Common myeloid progenitor, CD34-positive (primary cell): ENCODE measurements around the gene ULK1.

ENCODE experiments used
- CTCF ChIA-PET: fragments of 350-600 bp; sonication (Branson Sonifier 250); formaldehyde crosslinking; loops from one replicate; lab custom pipeline; 2021; ENCODE audit warnings: antibody characterized with exemption; lab: Charles Lee
- POLR2A ChIA-PET: fragments of 350-600 bp; sonication (Branson Sonifier 250); formaldehyde crosslinking; loops from one replicate; lab custom pipeline; 2021; ENCODE audit warnings: antibody characterized with exemption; lab: Charles Lee
- DNase-seq, 3 donors: peaks; one replicate each; pipeline versions ENCODE4 v3.0.0 to v3.0.0-alpha.2; 2013
- H3K27ac ChIP-seq, 2 experiments: 1 replicate in 1 of 2; 2 replicates in 1 of 2; pipeline ENCODE4 v1.7.0; 2013; ENCODE audit warnings: inconsistent platforms in 2 of 2, low read length in 2 of 2, mild to moderate bottlenecking in 2 of 2, low read depth in 1 of 2, moderate library complexity in 1 of 2; ENCODE audit not compliant: severe bottlenecking in 2 of 2, insufficient read depth in 1 of 2, poor library complexity in 1 of 2
- H3K27me3 ChIP-seq, 5 experiments: replicated peaks in 2 of 5; 1 replicate in 3 of 5; 2 replicates in 2 of 5; pipeline versions ENCODE4 v1.6.1 to v1.7.0; 2013; ENCODE audit warnings: low read length in 4 of 5, mild to moderate bottlenecking in 2 of 5, moderate library complexity in 2 of 5, inconsistent platforms in 1 of 5; ENCODE audit not compliant: insufficient read depth in 5 of 5, control insufficient read depth in 4 of 5
- H3K36me3 ChIP-seq, 4 experiments: 1 replicate in 2 of 4; 2 replicates in 2 of 4; pipeline versions ENCODE4 v1.6.1 to v1.7.0; 2013; ENCODE audit warnings: low read length in 3 of 4, control low read depth in 1 of 4, mild to moderate bottlenecking in 1 of 4; ENCODE audit not compliant: control insufficient read depth in 4 of 4, insufficient read depth in 4 of 4
- H3K4me1 ChIP-seq, 4 experiments: 1 replicate in 3 of 4; 2 replicates in 1 of 4; pipeline versions ENCODE4 v1.6.1 to v1.7.1; 2013; ENCODE audit warnings: low read length in 3 of 4, mild to moderate bottlenecking in 3 of 4, control low read depth in 1 of 4, inconsistent platforms in 1 of 4, moderate library complexity in 1 of 4; ENCODE audit not compliant: control insufficient read depth in 4 of 4, insufficient read depth in 4 of 4; ENCODE audit errors: control extremely low read depth in 1 of 4
- H3K4me3 ChIP-seq, 7 experiments: 1 replicate in 4 of 7; 2 replicates in 3 of 7; pipeline versions ENCODE4 v1.5.1 to v1.7.0; 2013; ENCODE audit warnings: mild to moderate bottlenecking in 7 of 7, low read length in 6 of 7, moderate library complexity in 6 of 7, inconsistent platforms in 2 of 7, low read depth in 2 of 7, control low read depth in 1 of 7; ENCODE audit not compliant: insufficient read depth in 4 of 7, control insufficient read depth in 1 of 7; ENCODE audit errors: extremely low read depth in 1 of 7
- H3K9me3 ChIP-seq, 5 experiments: 1 replicate in 4 of 5; 2 replicates in 1 of 5; pipeline versions ENCODE4 v1.6.1 to v1.7.1; 2013; ENCODE audit warnings: low read length in 4 of 5, mild to moderate bottlenecking in 2 of 5, inconsistent platforms in 1 of 5, low read depth in 1 of 5, moderate library complexity in 1 of 5; ENCODE audit not compliant: control insufficient read depth in 4 of 5, insufficient read depth in 2 of 5; ENCODE audit errors: control extremely low read depth in 1 of 5
- WGBS: methylation state at CpG from one replicate; pipeline ENCODE4 v1.1.5; 2013; ENCODE audit not compliant: insufficient coverage; 5-methylcytosine and 5-hydroxymethylcytosine counted together

The ULK1 gene

GRCh38 chr12:131918311-131919050, 24.1 kb downstream of the ULK1 start:
- WGBS = 100% methylated on average over 8 of the region's 20 CpGs
- H3K27me3 ChIP-seq = no peaks in the 10 kb centered on the region
- H3K4me3 ChIP-seq = no peak overlapping the region
- no peak overlapping the region for H3K27ac ChIP-seq
- peaks cover 3 to 77% (median 52%) of the 10 kb centered on the region in 4 experiments for H3K36me3 ChIP-seq
- no peaks in the 10 kb centered on the region for H3K4me1 ChIP-seq
- CTCF ChIA-PET = interaction anchor here (1.4 kb wide), 1 partner anchor 22 kb away, joined by 4 read pairs; no protein-coding TSS in a partner anchor
- H3K9me3 ChIP-seq = no peaks in the 10 kb centered on the region
- POLR2A ChIA-PET = no interaction called here
- DNase-seq = no peak

GRCh38 chr12:131919051-131919347, 24.6 kb downstream of the ULK1 start:
- Histone ChIP-seq H3K9me3 (no peaks in the 10 kb centered on the region), H3K4me3 (no peak overlapping the region), H3K36me3 (peaks cover 3 to 72% (median 49%) of the 10 kb centered on the region in 4 experiments), H3K4me1 (peaks cover 0 to under 1% (median 0%) of the 10 kb centered on the region in 4 experiments), H3K27ac (no peak overlapping the region), H3K27me3 (no peaks in the 10 kb centered on the region)
- CTCF ChIA-PET = interaction anchor here (1.0 kb wide), 1 partner anchor 28 kb away, joined by 3 read pairs; no protein-coding TSS in a partner anchor
- POLR2A ChIA-PET = no interaction called here
- 98% methylated on average over 19 of the region's 19 CpGs for WGBS
- DNase-seq = no peak

GRCh38 chr12:131919366-131920156, 25.1 kb downstream of the ULK1 start:
- H3K36me3 ChIP-seq = peaks cover 3 to 67% (median 43%) of the 10 kb centered on the region in 4 experiments
- no peak overlapping the region for H3K27ac ChIP-seq
- peaks cover 0 to 6% (median under 1%) of the 10 kb centered on the region in 4 experiments for H3K4me1 ChIP-seq
- ChIA-PET CTCF (interaction anchor here (1.0 kb wide), 1 partner anchor 27 kb away, joined by 3 read pairs; no protein-coding TSS in a partner anchor), POLR2A (interaction anchor here (1.0 kb wide), 1 partner anchor 8 kb away, joined by 4 read pairs; no protein-coding TSS in a partner anchor)
- no peak overlapping the region for H3K4me3 ChIP-seq
- no peak for DNase-seq
- no peaks in the 10 kb centered on the region for H3K27me3 ChIP-seq
- WGBS = 96% methylated on average over 36 of the region's 37 CpGs
- no peaks in the 10 kb centered on the region for H3K9me3 ChIP-seq

- DNase-seq = no peak
- CTCF ChIA-PET = no interaction called here
- Histone ChIP-seq H3K4me1 (peaks cover 0 to 11% (median 1%) of the 10 kb centered on the region in 4 experiments), H3K27me3 (no peaks in the 10 kb centered on the region), H3K27ac (no peak overlapping the region), H3K4me3 (no peak overlapping the region), H3K36me3 (peaks cover 3 to 61% (median 38%) of the 10 kb centered on the region in 4 experiments), H3K9me3 (no peaks in the 10 kb centered on the region)
- POLR2A ChIA-PET = interaction anchor here (1.0 kb wide), 1 partner anchor 8 kb away, joined by 4 read pairs; no protein-coding TSS in a partner anchor
- WGBS = 97% methylated on average over 14 of the region's 14 CpGs
Measured at GRCh38 chr12:131920157-131920508, 25.7 kb downstream of the ULK1 start.

- Histone ChIP-seq H3K4me3 (no peak overlapping the region), H3K27ac (no peak overlapping the region), H3K9me3 (no peaks in the 10 kb centered on the region), H3K4me1 (peaks cover 0 to 11% (median 1%) of the 10 kb centered on the region in 4 experiments), H3K27me3 (no peaks in the 10 kb centered on the region), H3K36me3 (peaks cover 1 to 51% (median 31%) of the 10 kb centered on the region in 4 experiments)
- ChIA-PET POLR2A (interaction anchor here (0.8 kb wide), 1 partner anchor 22 kb away, joined by 3 read pairs; no protein-coding TSS in a partner anchor), CTCF (no interaction called here)
- no peak for DNase-seq
- 96% methylated on average over 35 of the region's 35 CpGs for WGBS
Measured at GRCh38 chr12:131920902-131921840, 26.7 kb downstream of the ULK1 start.

GRCh38 chr12:131921866-131922769, 27.7 kb downstream of the ULK1 start:
- ChIA-PET POLR2A (no interaction called here), CTCF (no interaction called here)
- H3K4me3 ChIP-seq = no peak overlapping the region
- no peak for DNase-seq
- H3K4me1 ChIP-seq = peaks cover 0 to 11% (median 1%) of the 10 kb centered on the region in 4 experiments
- H3K27ac ChIP-seq = no peak overlapping the region
- WGBS = 96% methylated on average over 22 of the region's 29 CpGs
- H3K27me3 ChIP-seq = no peaks in the 10 kb centered on the region
- H3K9me3 ChIP-seq = no peaks in the 10 kb centered on the region
- peaks cover 0 to 45% (median 28%) of the 10 kb centered on the region in 4 experiments for H3K36me3 ChIP-seq
